ENCODE results near the gene AMPD3.

The AMPD3 gene

GRCh38 chr11:10538924-10539323 lies 83.9 kb downstream of the AMPD3 start:
- TF ChIP-seq CTCF (IDR thresholded peaks at IDR 0.05; ENCODE audit: low read depth, low read length), result no peak
- H3K4me3 ChIP-seq (ENCODE audit: low read depth, low read length), result no peak overlapping the region

- H3K4me3 ChIP-seq (ENCODE audit: low read depth, low read length), result peak overlapping the region; percentile 82
- TF ChIP-seq CTCF (IDR thresholded peaks at IDR 0.05; ENCODE audit: low read depth, low read length), result no peak
Measured at GRCh38 chr11:10539339-10539738, 84.3 kb downstream of the AMPD3 start.

GRCh38 chr11:10540546-10540914 lies 85.5 kb downstream of the AMPD3 start:
- no peak for TF ChIP-seq CTCF (IDR thresholded peaks at IDR 0.05; ENCODE audit: low read depth, low read length)
- peak overlapping the region; percentile 82 for H3K4me3 ChIP-seq (ENCODE audit: low read depth, low read length)

- H3K4me3 ChIP-seq (ENCODE audit: low read depth, low read length), result peak within 1 kb of the TSS; percentile 82
- TF ChIP-seq CTCF (IDR thresholded peaks at IDR 0.05; ENCODE audit: low read depth, low read length), result peak; percentile 81
Measured at GRCh38 chr11:10540915-10541560, 86.0 kb downstream of the AMPD3 start, which contains the start of gene RNF141. Gene RNF141 (minus strand): TSS chr11:10541187. CDS start chr11:10534158, 7,029 bp downstream.

GRCh38 chr11:10541561-10541930 lies 86.5 kb downstream of the AMPD3 start:
- H3K4me3 ChIP-seq (ENCODE audit: low read depth, low read length), result peak overlapping the region; percentile 82
- TF ChIP-seq CTCF (IDR thresholded peaks at IDR 0.05; ENCODE audit: low read depth, low read length), result no peak

- H3K4me3 ChIP-seq (ENCODE audit: low read depth, low read length), result no peak overlapping the region
- TF ChIP-seq CTCF (IDR thresholded peaks at IDR 0.05; ENCODE audit: low read depth, low read length), result no peak
Measured at GRCh38 chr11:10542776-10543175, 87.7 kb downstream of the AMPD3 start.

- no peak overlapping the region for H3K4me3 ChIP-seq (ENCODE audit: low read depth, low read length)
- TF ChIP-seq CTCF (IDR thresholded peaks at IDR 0.05; ENCODE audit: low read depth, low read length), result no peak
Measured at GRCh38 chr11:10543782-10544181, 88.7 kb downstream of the AMPD3 start.

Measured in WI38 (cell line).